SHP77 treated with DMSO at 0.1 percent for 48 hours (cell line): ENCODE measurements around the gene KIF20A.
"Not testable (repeated sequence)": the region's sequence is repeated elsewhere in the genome, so short reads cannot be mapped to it uniquely, and the experiment has no call there.

Experiments
- DNase-seq: peaks from one replicate; lab custom pipeline; 2025; lab: John Stamatoyannopoulos, UW

The KIF20A gene

GRCh38 chr5:138186002-138186447 lies 7.1 kb downstream of the KIF20A start:
- no peak for DNase-seq

GRCh38 chr5:138188626-138189025 lies 9.7 kb downstream of the KIF20A start:
- DNase-seq: no peak

- no peak for DNase-seq
Observed at GRCh38 chr5:138192826-138193225, 13.9 kb downstream of the KIF20A start.

- DNase-seq: not testable (repeated sequence)
Observed at GRCh38 chr5:138193859-138194258, 14.9 kb downstream of the KIF20A start.

- no peak for DNase-seq
Observed at GRCh38 chr5:138210985-138211384, 32.1 kb downstream of the KIF20A start.

- DNase-seq: no peak
Observed at GRCh38 chr5:138212828-138213160, 33.9 kb downstream of the KIF20A start.

- peak; percentile 98 for DNase-seq
Observed at GRCh38 chr5:138213161-138214029, 34.5 kb downstream of the KIF20A start, which contains the start of gene CDC23. CDC23 (minus strand) TSS chr5:138213323; CDS start chr5:138213312, 11 bp downstream.

- DNase-seq: no peak
Observed at GRCh38 chr5:138216799-138217198, 37.9 kb downstream of the KIF20A start.

- no peak for DNase-seq
Observed at GRCh38 chr5:138223532-138223931, 44.6 kb downstream of the KIF20A start.

- no peak for DNase-seq
Observed at GRCh38 chr5:138224712-138225111, 45.8 kb downstream of the KIF20A start.

- DNase-seq: no peak
Observed at GRCh38 chr5:138226910-138227309, 48.0 kb downstream of the KIF20A start.

GRCh38 chr5:138229387-138229786 lies 50.5 kb downstream of the KIF20A start:
- no peak for DNase-seq

GRCh38 chr5:138230261-138230660 lies 51.3 kb downstream of the KIF20A start:
- no peak for DNase-seq

- DNase-seq: peak; percentile 24
Observed at GRCh38 chr5:138230981-138231589, 52.2 kb downstream of the KIF20A start.

- DNase-seq: no peak
Observed at GRCh38 chr5:138233280-138233679, 54.4 kb downstream of the KIF20A start.

GRCh38 chr5:138234651-138235050 lies 55.7 kb downstream of the KIF20A start:
- no peak for DNase-seq
